Measurements from ENCODE around the gene USP47. TPM values are rescaled to one million over a fixed set of nuclear protein-coding genes. Genes with fewer than 3 reads are reported as not detected.

The USP47 gene
- total RNA-seq, 1 donor from 2014 or later, result 121 TPM

- DNase-seq, result no peak
These were observed 102.7 kb downstream of the USP47 start for GRCh38 chr11:11944444-11944843.

- DNase-seq, result no peak
These were observed 104.4 kb downstream of the USP47 start for GRCh38 chr11:11946180-11946579.

GRCh38 chr11:11946878-11947277 is 105.1 kb downstream of the USP47 start:
- no peak for DNase-seq

- no peak for DNase-seq
These were observed 106.1 kb downstream of the USP47 start for GRCh38 chr11:11947825-11948224.

- DNase-seq, result no peak
These were observed 106.6 kb downstream of the USP47 start for GRCh38 chr11:11948242-11948947.

- DNase-seq, result no peak
These were observed 107.7 kb downstream of the USP47 start for GRCh38 chr11:11949482-11949881.

- DNase-seq, result no peak
These were observed 110.3 kb downstream of the USP47 start for GRCh38 chr11:11952036-11952435.

GRCh38 chr11:11956006-11956405 is 114.2 kb downstream of the USP47 start:
- no peak for DNase-seq

GRCh38 chr11:11958403-11959231 is 116.8 kb downstream of the USP47 start:
- no peak for DNase-seq

GRCh38 chr11:11959601-11960000 is 117.8 kb downstream of the USP47 start:
- DNase-seq, result no peak

GRCh38 chr11:11960687-11961086 is 118.9 kb downstream of the USP47 start:
- DNase-seq, result no peak

GRCh38 chr11:11961399-11962028 is 119.7 kb downstream of the USP47 start:
- DNase-seq, result no peak

GRCh38 chr11:11963067-11963466 is 121.3 kb downstream of the USP47 start:
- DNase-seq, result no peak

GRCh38 chr11:11963842-11964773 is 122.3 kb downstream of the USP47 start:
- no peak for DNase-seq

- no peak for DNase-seq
These were observed 123.0 kb downstream of the USP47 start for GRCh38 chr11:11964774-11965150.

GRCh38 chr11:11965192-11965591 is 123.4 kb downstream of the USP47 start:
- DNase-seq, result no peak

GRCh38 chr11:11965656-11966353 is 124.0 kb downstream of the USP47 start:
- DNase-seq, result no peak

- no peak for DNase-seq
These were observed 124.6 kb downstream of the USP47 start for GRCh38 chr11:11966354-11966741.

- DNase-seq, result no peak
These were observed 125.3 kb downstream of the USP47 start for GRCh38 chr11:11966826-11967668.
